NCI-H446 (cell line): ENCODE data around the gene MEIG1.
A peak's percentile ranks its signal among the peaks of the same experiment; 100 is the strongest.
"Not testable (repeated sequence)": the region's sequence is repeated elsewhere in the genome, so short reads cannot be mapped to it uniquely, and the experiment has no call there.

Experiments used
- DNase-seq, 2 experiments: peaks; one replicate each; lab custom pipeline; 2025; lab: John Stamatoyannopoulos, UW

MEIG1 gene

GRCh38 chr10:14954934-14955333 lies 4.3 kb upstream of the MEIG1 start:
- DNase-seq: no peak

- DNase-seq: no peak
Measured at GRCh38 chr10:14958872-14959220, 342 bp upstream of the MEIG1 start.

DNA sequence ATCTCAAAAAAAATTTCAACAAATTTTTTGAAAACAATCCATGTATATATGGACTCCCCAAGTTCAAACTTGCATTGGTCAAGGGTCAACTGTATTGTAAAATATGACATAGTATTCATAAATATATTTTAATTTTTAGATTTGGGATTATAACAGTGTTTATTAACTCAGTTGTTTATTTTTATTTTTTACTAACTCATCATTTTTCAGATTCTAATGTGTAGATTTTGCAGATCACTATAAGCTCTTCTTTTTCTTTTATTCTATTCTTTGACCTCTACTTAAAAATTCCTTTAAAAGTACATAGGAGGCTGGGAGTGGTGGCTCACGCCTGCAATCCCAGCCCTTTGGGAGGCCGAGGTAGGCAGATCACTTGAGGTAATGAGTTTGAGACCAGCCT lies 8.7 kb downstream of the MEIG1 start:
- no peak for DNase-seq

DNA sequence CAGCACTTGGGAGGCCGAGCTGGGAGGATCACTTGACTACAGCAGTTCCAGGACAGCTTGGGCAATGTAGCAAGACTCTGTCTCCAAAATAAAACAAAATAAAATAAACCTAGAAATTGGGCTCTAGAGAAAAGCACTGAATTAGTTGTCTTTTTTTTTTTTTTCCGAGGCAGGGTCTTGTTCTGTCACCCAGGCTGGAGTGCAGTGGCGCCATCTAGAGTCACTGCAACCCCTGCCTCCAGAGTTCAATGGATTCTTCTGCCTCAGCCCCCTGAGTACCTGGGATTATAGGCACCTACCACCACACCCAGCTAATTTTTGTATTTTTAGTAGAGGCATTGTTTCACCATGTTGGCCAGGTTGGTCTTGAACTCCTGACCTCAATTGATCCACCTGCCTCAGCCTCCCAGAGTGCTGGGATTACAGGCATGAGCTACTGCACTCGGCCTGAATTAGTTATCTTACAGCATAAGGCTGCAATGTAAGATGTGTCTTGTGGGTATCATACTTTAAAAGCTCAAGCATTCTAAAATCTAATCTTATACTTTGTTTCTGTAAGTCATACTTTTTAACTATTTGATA lies 12.8 kb downstream of the MEIG1 start:
- peak in 1 of 2 experiments; percentile 10 for DNase-seq

GRCh38 chr10:14974153-14974998 lies 15.2 kb downstream of the MEIG1 start:
- not testable (repeated sequence) for DNase-seq

GRCh38 chr10:14975672-14976273 lies 16.6 kb downstream of the MEIG1 start:
- DNase-seq: no peak

DNA sequence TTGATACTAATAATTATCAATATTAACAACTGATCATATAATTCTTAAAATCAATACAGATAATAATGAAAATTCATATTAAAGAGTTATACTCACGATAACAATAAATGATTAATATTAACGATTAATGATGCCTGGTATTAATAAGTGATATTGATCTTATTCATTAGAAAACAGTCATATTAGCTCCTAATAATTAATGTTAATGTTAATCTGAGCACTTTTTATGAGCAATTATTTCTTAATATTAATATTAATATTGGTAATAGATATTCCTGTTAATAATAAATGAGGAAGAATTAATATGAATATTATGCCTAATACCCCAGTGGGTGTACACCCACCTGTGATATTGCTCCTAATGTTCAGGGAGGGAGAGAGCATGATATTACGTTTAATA lies 23.6 kb downstream of the MEIG1 start:
- no peak for DNase-seq

- not testable (repeated sequence) for DNase-seq
Measured at GRCh38 chr10:14989552-14989951, 30.4 kb downstream of the MEIG1 start.

GRCh38 chr10:14991035-14991749 lies 32.0 kb downstream of the MEIG1 start:
- DNase-seq: not testable (repeated sequence)

DNA sequence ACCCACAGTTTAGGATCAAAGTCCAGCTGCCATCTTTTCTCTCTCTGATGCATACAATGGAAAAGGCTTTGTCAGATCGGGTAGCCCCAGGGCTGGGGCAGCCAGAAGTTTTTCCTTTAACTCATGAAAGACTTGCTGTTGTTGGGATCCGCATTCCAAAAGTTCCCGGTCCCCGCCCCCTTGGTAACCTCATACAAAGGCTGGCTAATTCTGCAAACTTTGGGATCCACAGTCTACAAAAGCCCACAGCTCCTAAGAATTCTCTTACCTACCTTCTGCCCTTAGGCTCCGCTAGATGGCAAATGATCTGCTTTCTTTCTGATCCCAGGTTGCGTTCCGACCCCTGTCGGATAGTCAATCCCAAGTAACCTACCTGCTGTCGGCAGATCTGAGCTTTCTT lies 33.1 kb downstream of the MEIG1 start:
- not testable (repeated sequence) for DNase-seq

GRCh38 chr10:14993500-14994455 lies 34.6 kb downstream of the MEIG1 start:
- DNase-seq: not testable (repeated sequence)

DNA sequence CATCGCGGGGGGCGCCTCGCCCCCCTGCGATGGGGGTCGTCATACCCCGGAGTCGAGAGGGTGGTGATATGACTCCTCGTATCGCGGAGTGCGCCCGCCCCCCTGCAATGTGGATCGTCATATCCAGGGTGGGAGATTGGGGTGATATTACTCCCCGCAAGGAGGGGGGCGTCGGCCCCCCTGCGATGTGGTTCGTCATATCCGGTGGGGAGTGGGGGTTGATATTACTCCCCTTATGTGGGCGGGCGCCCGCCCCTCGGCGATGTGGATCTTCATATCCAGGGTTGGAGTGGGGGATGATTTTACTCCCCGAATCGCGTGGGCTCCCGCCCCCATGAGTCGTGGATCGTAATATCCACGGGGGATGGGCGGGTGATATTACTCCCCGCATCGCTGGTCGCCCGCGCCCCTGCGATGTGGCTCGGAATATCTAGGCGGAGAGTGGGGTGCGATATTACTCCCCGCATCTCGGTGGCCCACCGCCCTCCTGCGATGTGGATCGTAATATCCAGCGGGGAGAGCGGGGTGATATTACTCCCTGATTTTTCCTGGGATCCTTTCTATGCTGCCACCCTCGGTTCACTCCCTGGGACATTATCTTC lies 36.9 kb downstream of the MEIG1 start:
- DNase-seq: no peak

DNA sequence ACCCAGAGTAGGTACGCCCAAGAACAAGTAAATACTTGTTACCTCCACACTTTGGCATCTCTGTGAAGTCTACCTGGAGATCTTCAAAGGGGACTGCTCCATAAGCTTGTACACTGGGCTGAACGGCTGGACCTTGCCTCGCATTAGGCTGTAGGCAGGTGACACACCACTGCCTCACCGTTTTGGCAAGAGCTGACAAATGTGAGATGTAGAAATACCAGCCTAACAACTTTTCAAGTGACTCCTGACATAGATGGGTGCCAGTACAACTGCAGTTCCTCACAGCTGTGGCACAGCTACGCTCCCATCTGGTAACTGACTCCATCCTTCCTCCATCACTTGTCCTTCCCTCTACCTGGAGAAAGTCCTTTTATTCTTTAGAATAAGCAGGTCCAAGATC lies 54.3 kb downstream of the MEIG1 start:
- DNase-seq: not testable (repeated sequence)

DNA sequence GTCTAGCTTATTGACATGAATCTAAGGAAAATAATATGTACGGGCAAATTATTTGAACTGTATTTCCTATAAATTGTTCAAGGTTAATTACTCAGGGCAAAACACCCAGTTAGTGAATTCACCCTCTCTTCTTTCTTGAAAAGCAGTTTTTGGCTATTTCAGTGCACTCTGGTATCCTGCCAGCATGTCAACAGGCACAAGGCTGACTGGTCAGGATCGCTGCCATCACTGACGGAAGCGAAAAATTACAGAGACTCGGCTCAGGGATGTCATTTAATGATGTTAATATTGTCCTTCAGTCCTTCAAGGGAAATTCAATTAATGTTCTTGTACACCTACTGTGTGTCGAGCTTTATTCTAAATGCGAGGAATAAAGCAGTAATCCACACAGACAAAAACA lies 56.3 kb downstream of the MEIG1 start:
- DNase-seq: peak in 1 of 2 experiments; percentile 21

DNA sequence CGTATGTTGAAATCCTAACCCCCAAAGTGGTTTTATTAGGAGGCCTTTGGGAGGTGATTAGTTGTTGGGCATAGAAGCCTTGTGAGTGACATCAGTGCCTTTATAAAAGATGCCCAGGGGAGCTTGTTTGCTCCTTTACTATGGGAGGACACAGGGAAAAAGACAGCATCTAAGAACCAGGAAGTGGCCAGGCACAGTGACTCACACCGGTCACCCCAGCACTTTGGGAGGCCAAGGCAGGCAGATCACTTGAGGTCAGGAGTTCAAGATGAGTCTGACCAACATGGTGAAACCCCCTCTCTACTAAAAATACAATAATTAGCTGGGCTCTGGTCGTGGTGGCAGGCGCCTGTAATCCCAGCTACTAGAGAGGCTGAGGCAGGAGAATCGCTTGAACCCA lies 61.8 kb downstream of the MEIG1 start:
- DNase-seq: not testable (repeated sequence)
